Nasal cavity respiratory epithelium epithelial cell of viscerocranial mucosa (primary cell): ENCODE measurements around the gene TMEM92. TPM values are rescaled to one million over a fixed set of nuclear protein-coding genes. Genes with fewer than 3 reads are reported as not detected.

ENCODE experiments used
- total RNA-seq: library from RNA; depleted of rRNA; stranded (reverse); fragments of >200 nt; gene quantifications from 2 replicates; pipeline ENCODE4 v1.2.3, GENCODE V29; 2014

TMEM92 gene
- 0.34 and 1.8 TPM in 2 replicates for total RNA-seq

DNA sequence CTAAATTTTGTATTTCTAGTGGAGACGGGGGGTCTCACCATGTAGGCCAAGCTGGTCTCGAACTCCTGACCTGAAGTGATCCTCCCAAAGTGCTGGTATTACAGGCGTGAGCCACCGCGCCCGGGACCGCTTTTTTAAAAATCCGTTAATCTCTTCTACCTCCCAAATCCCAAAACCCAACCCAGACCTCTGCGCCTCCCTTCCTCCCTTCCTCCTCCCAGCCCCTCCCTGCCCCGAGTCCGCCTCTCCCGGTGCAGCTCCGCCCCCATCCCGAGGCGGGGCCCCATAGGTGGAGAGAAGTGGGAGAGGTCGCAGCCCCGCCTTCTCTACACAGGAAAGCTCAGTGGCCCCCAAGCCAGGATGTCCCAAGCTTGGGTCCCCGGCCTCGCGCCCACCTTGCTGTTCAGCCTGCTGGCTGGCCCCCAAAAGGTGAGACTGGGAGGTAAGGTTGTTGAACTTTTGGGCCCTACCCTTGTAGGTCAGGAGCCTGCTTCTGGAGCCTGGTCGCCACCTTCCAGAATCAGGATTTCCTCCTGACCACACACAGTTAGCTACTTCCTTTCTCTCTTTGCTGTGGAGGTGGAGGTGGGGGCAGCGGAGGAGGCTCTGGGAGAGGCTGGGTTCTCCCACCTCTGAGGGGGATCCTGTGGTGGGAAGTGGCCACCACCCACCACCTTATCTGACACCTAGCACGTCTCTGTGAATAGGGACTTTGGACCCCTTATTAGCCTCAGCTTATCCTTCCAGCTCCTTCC is at the start of gene TMEM92:
Gene TMEM92, plus strand, starts transcription at position 325 of the 755 bp plus-strand sequence. Its CDS starts 36 bp downstream, at position 361.

Other genes with a start within 250 kb of the TMEM92 start
- 768 and 1,097 TPM in 2 replicates for gene ITGA3, start 218.4 kb upstream of the TMEM92 start, total RNA-seq
- gene PDK2, start 179.1 kb upstream of the TMEM92 start, total RNA-seq, result 3.1 and 11.3 TPM in 2 replicates
- gene SAMD14, start 144.3 kb upstream of the TMEM92 start, total RNA-seq, result 0.28 TPM in 1 of 2 replicates, not detected in the other
- gene PPP1R9B, start 123.8 kb upstream of the TMEM92 start, total RNA-seq, result 15.7 and 41.1 TPM in 2 replicates
- 0.28 TPM in 1 of 2 replicates, not detected in the other for gene SGCA, start 108.5 kb upstream of the TMEM92 start, total RNA-seq
- 11.3 and 73.1 TPM in 2 replicates for gene COL1A1, start 72.8 kb upstream of the TMEM92 start, total RNA-seq
- 27.0 and 48.4 TPM in 2 replicates for gene XYLT2, start 71.7 kb downstream of the TMEM92 start, total RNA-seq
- 36.1 and 78.3 TPM in 2 replicates for gene MRPL27, start 98.7 kb downstream of the TMEM92 start, total RNA-seq
- 0.14 and 0.68 TPM in 2 replicates for gene EME1, start 98.8 kb downstream of the TMEM92 start, total RNA-seq
- 210 and 309 TPM in 2 replicates for gene LRRC59, start 123.1 kb downstream of the TMEM92 start, total RNA-seq
- gene ACSF2, start 151.8 kb downstream of the TMEM92 start, total RNA-seq, result 14.4 and 37.2 TPM in 2 replicates
- not detected in 2 replicates for gene CHAD, start 194.4 kb downstream of the TMEM92 start, total RNA-seq
- gene RSAD1, start 204.4 kb downstream of the TMEM92 start, total RNA-seq, result 12.1 and 21.2 TPM in 2 replicates
- under 0.01 and 0.28 TPM in 2 replicates for gene MYCBPAP, start 234.0 kb downstream of the TMEM92 start, total RNA-seq